Measurements from ENCODE around the gene CAND1.

Gene CAND1

DNA sequence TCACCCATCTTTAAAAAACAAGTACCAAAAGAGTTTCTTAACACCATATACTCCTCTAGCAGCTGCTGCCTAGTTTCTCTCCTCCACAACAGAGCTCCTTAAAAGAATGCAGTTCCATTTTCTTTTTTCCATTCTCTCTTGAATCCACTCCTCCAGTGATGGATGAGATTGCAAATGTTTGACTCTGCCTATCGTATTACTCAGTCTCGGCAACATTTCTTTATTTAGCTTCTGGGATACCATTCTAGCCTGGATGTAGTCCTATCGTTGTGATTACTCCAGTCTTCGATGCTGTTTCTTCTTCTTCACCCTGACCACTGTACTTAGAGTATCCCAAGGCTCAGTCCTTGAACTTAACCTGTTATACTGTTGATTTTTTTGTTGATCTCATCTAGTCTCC lies 30.8 kb downstream of the CAND1 start:
- peaks cover 77% of the 10 kb centered on the region for H3K36me3 ChIP-seq (ENCODE audit: low read length)

GRCh38 chr12:67302162-67302561 lies 33.0 kb downstream of the CAND1 start:
- Histone ChIP-seq H3K27ac (ENCODE audit: low read depth, low read length) (no peak overlapping the region), H3F3A (ENCODE audit: insufficient read depth) (0 out of 2 replicates have a peak, but pooled peaks cover 3% of the 10 kb centered on the region), H3K9me2 (replicated peaks; ENCODE audit: insufficient read depth, low read length) (no peaks in the 10 kb centered on the region), H3K9me3 (ENCODE audit: insufficient read depth, low read length) (no peaks in the 10 kb centered on the region), H3K79me2 (ENCODE audit: insufficient read depth, low read length) (peaks cover 10% of the 10 kb centered on the region), H3K4me2 (ENCODE audit: low read depth, low read length, poor library complexity, severe bottlenecking) (no peak overlapping the region), H2AFZ (ENCODE audit: low read depth, low read length, severe bottlenecking) (no peak overlapping the region), H3K4me3 (ENCODE audit: insufficient read depth, low read length, poor library complexity, severe bottlenecking) (no peak overlapping the region), H3K36me3 (ENCODE audit: low read length) (peaks cover 88% of the 10 kb centered on the region), H3K9ac (ENCODE audit: low read length) (no peak overlapping the region), H4K20me1 (ENCODE audit: low read depth, low read length) (peaks cover 19% of the 10 kb centered on the region; the same call in 1 of the 2 replicates), H3K27me3 (ENCODE audit: low read length) (no peaks in the 10 kb centered on the region)
- TF ChIP-seq CTCF (IDR thresholded peaks at IDR 0.05; ENCODE audit: insufficient read depth, low read length, poor library complexity, severe bottlenecking) (no peak), EZH2phosphoT487 (conservative IDR thresholded peaks at IDR 0.05; ENCODE audit: low read length) (no peak)

More for the DNA sequence above, 30.8 kb downstream of the CAND1 start:
- TF ChIP-seq CTCF (IDR thresholded peaks at IDR 0.05; ENCODE audit: insufficient read depth, low read length, poor library complexity, severe bottlenecking) (no peak), EZH2phosphoT487 (conservative IDR thresholded peaks at IDR 0.05; ENCODE audit: low read length) (no peak)
- H2AFZ ChIP-seq (ENCODE audit: low read depth, low read length, severe bottlenecking) = no peak overlapping the region
- no peaks in the 10 kb centered on the region for H3K9me2 ChIP-seq (replicated peaks; ENCODE audit: insufficient read depth, low read length)
- no peak overlapping the region for H3K4me2 ChIP-seq (ENCODE audit: low read depth, low read length, poor library complexity, severe bottlenecking)
- H3K27me3 ChIP-seq (ENCODE audit: low read length) = no peaks in the 10 kb centered on the region
- 0 out of 2 replicates have a peak, but pooled peaks cover 3% of the 10 kb centered on the region for H3F3A ChIP-seq (ENCODE audit: insufficient read depth)
- H3K27ac ChIP-seq (ENCODE audit: low read depth, low read length) = no peak overlapping the region
- H3K9ac ChIP-seq (ENCODE audit: low read length) = no peak overlapping the region
- H3K4me3 ChIP-seq (ENCODE audit: insufficient read depth, low read length, poor library complexity, severe bottlenecking) = no peak overlapping the region
- no peaks in the 10 kb centered on the region for H3K9me3 ChIP-seq (ENCODE audit: insufficient read depth, low read length)
- H3K79me2 ChIP-seq (ENCODE audit: insufficient read depth, low read length) = peaks cover 20% of the 10 kb centered on the region
- peaks cover 28% of the 10 kb centered on the region for H4K20me1 ChIP-seq (ENCODE audit: low read depth, low read length)

DNA sequence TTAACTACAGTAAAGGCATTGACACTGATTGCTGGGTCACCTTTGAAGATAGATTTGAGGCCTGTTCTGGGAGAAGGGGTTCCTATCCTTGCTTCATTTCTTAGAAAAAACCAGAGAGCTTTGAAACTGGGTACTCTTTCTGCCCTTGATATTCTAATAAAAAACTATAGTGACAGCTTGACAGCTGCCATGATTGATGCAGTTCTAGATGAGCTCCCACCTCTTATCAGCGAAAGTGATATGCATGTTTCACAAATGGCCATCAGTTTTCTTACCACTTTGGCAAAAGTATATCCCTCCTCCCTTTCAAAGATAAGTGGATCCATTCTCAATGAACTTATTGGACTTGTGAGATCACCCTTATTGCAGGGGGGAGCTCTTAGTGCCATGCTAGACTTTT lies 36.4 kb downstream of the CAND1 start:
- Histone ChIP-seq H4K20me1 (ENCODE audit: low read depth, low read length) (peaks cover 16% of the 10 kb centered on the region; the same call in 1 of the 2 replicates), H3K4me2 (ENCODE audit: low read depth, low read length, poor library complexity, severe bottlenecking) (no peak overlapping the region), H3K79me2 (ENCODE audit: insufficient read depth, low read length) (no peaks in the 10 kb centered on the region; the same call in 1 of the 2 replicates), H3K27me3 (ENCODE audit: low read length) (no peaks in the 10 kb centered on the region), H3K9ac (ENCODE audit: low read length) (no peak overlapping the region), H3K9me2 (replicated peaks; ENCODE audit: insufficient read depth, low read length) (no peaks in the 10 kb centered on the region), H2AFZ (ENCODE audit: low read depth, low read length, severe bottlenecking) (no peak overlapping the region), H3K9me3 (ENCODE audit: insufficient read depth, low read length) (no peaks in the 10 kb centered on the region), H3K4me3 (ENCODE audit: insufficient read depth, low read length, poor library complexity, severe bottlenecking) (no peak overlapping the region), H3F3A (ENCODE audit: insufficient read depth) (0 out of 2 replicates have a peak, but pooled peaks cover 3% of the 10 kb centered on the region), H3K27ac (ENCODE audit: low read depth, low read length) (no peak overlapping the region), H3K36me3 (ENCODE audit: low read length) (peaks cover 85% of the 10 kb centered on the region)
- no peak for TF ChIP-seq CTCF (IDR thresholded peaks at IDR 0.05; ENCODE audit: insufficient read depth, low read length, poor library complexity, severe bottlenecking)
- TF ChIP-seq EZH2phosphoT487 (conservative IDR thresholded peaks at IDR 0.05; ENCODE audit: low read length) = no peak
